Measurements from ENCODE around the gene UVSSA.
A peak's percentile ranks its signal among the peaks of the same experiment; 100 is the strongest.

The UVSSA gene

DNA sequence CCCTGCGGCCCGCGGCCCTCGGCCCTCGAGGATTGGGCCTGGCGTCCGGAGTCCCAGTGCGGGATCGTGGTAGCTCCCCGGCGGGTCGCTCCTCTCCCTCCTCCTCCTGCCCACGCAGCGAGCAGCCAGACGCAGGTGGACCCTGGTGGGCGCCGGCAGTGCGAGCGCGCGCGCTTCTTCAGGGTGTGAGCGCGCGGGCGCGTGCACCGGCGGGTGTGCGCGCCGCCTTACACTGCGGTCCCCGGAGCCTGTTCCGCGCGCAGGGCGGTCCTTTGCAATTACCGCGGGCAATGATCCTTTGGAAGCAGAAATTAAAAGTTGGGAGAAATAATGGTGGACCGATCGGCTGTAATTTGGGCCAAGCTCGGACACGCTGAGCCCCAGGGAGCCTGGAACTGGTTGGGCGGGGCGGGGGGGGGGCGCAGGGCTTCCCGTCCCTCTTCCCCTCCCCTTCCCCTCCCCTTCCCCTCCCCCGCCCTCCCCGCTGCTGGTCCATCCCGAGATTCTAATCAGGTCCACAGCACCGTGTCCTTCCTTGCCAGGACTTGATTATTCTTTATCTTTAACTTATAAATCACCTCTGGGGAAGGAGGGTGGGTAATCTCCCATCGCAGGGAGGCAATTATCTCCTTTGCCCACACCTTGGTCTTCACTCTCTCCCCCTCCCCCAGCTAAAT lies 60.8 kb downstream of the UVSSA start:
- no peak for DNase-seq (ENCODE audit: low spot score)

DNA sequence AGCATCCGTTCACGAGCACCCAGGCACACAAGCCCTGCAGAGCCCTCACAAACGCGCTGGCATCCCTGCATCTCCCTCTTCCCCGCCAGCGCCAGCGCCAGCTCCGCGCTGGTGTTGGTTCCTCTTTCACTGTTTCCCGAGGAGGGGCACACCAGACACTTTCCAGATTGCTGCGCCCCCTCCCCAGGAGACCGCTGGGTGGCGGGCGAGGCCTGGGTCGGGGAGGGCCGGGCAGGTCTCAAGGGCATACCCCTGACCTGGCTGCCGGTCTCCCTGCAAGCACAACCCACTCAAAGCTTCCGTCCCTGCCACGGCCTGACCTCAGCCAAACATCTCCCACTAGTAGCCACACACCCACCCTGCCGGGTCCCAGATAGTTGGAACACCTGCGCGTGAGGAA lies 61.4 kb downstream of the UVSSA start:
- no peak for DNase-seq (ENCODE audit: low spot score)

DNA sequence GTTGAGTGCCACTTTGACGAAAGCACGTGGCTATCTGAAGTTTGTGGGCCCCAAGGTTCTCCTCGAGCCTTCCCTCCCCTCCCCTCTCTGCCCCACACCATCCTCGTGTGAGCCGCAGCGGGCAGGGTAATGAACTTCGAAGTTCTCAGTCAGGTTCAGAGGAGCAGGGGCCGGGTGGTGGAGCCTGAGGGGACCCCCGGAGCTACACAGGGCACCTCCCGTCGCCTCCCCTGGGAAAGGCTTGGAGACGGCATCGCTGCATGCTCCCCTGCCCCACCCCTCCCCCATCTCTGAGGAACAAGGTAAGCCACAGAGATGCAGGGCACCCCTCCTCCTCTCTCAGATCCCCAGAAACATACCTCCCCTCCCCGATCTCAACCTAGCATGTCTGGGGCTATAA lies 62.1 kb downstream of the UVSSA start:
- no peak for DNase-seq (ENCODE audit: low spot score)

DNA sequence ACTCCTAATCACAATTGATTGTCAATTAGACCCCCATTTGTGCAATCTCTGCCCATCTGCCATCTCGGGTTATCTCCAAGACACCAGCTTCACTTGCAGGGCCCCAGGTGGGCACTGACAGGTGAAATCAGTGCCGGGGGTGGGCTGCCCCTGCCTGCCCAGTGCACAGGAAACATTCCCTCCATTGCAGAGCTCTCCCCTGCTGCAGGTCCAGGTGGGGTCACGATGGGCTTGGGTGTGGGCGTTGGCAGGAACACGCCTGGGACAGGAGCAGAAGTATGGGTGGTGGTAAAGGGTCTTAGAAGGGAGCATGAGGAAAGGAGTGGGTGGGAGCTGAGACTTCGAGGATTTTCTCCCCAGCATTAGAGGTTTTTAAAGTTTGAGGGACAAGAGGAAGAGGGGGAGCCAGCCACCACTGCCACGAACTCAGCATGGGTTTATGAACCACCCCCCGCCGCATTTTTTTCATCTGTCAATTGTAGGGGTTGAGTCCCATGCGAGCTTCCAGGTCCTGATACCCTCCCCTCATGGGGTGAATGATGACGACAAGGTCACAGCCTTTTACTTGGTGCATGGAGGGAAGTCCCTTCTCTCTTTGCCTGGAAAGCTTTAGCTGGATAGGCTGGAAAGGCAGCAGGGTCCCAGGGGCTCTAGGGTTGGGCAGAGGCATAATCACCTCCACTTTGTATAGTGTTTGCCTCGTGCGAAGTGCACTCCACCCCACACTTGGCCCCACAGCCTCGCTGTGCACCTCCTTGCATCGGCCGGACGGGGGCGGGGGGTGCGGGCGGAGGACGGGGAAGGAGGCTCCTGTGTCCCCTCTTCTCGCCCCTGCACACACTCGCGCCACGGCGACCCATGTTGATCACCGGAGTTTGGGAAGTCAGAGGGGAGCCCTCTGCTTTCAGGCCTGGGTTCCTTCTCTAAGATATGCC lies 62.8 kb downstream of the UVSSA start:
- no peak for DNase-seq (ENCODE audit: low spot score)

DNA sequence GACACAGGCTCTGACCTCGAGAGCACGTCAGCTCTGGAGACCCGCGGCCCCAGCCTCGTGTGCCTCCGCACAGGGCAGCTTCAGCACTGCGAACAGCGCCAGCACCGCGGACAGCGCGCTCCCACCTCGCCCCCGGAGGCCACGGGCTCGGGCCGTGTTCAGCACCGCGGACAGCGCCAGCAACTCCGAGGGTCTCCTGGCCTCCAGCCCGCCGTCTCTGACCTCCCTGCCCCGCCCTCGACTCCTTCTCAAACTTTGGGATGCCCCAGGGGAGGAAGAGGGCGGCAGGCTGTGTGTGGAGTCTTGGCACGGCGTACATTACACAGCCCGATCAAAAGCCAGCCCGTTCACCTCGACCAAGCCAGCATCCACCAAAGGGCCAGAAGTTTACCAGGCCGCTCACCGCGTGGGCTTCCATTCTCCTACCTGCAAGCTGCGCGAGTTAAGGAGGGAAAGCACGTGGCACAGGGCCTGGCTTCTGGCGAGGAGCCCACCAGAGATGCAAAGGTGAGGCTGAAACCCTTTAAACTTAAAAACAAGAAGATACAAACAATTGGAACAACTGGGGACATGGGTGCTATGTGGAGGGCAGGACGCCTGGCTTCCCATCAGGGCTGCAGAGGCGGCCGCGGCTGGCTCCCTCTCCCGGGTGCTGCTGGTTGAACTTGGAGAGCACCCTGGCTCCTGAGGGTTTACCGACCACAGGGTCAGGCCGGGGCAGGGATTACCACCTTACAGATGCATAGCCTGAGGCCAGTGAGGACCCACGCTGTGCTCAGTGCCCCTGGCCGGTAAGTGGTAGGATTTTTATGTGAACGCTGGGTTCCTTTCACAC lies 63.7 kb downstream of the UVSSA start:
- DNase-seq (ENCODE audit: low spot score) = peak; percentile 18

DNA sequence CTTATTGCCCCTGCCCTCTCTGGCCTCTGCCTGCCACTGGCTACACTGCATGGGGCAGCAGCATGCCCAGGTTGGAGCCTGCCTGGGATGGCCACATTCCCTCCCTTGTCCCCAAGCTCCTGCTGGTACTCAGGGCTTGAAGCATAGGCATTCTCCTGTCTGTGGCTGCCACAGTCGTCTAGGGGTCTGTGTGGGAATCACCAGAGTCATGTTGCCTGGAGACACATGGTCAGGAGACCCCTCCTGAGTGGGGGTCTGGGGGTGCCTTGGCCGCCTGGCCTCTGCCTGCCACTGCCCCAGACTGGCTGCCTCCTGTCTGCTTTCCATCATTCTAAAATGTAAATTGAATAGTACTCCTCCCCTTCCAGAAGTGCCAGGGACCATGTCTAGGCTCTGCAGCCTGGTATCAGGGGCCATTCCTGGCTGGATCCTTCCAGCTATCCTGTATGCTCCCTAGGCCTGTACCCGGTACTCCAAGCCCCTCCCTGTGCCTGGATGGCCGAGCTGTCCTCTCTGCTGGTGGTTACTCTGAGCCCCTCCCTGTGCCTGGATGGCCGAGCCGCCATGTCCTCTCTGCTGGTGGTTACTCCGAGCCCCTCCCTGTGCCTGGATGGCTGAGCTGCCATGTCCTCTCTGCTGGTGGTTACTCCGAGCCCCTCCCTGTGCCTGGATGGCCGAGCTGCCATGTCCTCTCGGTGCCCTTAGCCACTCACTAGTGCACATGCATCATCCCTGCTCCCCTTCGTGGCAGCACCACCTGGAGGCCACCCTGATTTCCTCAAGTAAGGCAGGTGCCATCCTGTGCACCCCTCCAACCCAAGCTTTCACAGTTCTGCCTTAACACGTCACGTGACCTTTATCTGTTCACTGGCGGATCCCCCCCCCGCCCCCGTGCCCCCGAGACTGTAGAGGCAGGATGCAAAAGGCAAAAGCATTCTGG lies 64.7 kb downstream of the UVSSA start:
- DNase-seq (ENCODE audit: low spot score) = no peak

- no peak for DNase-seq (ENCODE audit: low spot score)
Measured at GRCh38 chr4:1412376-1413203, 65.6 kb downstream of the UVSSA start.

DNA sequence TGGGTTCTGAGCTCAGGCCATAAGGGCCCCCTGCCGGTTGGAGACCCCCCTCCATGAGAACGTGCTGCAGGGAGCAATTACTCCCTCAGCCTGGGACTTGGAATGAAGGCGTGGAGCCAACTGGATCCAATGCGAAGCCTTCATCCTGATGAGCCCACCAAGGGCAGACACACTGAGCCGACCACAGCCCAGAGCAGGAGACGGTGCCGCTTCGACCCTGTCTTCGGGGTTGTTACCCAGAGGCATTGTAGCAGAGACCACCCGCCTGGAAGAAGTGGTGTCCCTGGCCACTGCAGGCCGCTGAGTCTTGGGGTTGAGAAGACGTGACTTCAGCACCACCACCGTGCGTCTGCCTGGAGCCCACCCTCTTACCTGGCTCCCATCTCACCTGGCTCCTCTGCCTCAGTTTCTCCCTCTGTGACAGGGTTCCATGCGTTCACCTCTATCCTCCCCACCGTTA lies 66.2 kb downstream of the UVSSA start:
- DNase-seq (ENCODE audit: low spot score) = no peak

GRCh38 chr4:1413687-1414479 lies 66.9 kb downstream of the UVSSA start:
- DNase-seq (ENCODE audit: low spot score) = no peak

GRCh38 chr4:1414831-1415680 lies 68.0 kb downstream of the UVSSA start:
- no peak for DNase-seq (ENCODE audit: low spot score)

DNA sequence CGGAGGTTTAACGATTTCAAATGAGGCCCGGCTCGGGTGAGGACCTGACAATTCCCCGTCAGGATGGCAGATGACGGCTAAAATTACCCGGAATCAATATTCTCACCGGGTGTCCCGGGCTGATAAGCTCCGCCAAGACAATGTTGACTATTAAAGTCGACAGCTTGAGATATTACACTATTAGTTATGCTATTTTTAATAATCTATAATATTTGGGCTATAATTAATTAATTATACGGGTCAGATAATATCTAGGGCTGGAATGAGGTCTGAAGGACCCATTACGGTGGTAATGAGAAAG lies 68.6 kb downstream of the UVSSA start:
- DNase-seq (ENCODE audit: low spot score) = no peak

GRCh38 chr4:1416051-1416947 lies 69.3 kb downstream of the UVSSA start:
- no peak for DNase-seq (ENCODE audit: low spot score)

DNA sequence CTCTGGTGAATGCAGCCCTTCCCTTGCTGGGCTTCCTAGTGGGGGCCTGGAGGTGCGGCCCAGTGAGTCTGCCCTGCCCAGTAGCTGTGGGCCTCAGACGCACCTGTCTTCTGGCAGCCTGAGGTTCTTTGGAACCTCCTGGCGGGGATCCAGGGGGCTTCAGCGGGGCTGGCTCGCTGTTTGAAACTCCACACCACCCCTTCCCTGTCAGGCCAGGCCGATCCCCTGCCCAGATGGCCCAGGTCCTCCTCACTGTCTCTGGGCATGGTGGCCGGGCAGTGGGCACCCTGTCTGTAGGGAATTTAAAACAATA lies 69.9 kb downstream of the UVSSA start:
- no peak for DNase-seq (ENCODE audit: low spot score)

DNA sequence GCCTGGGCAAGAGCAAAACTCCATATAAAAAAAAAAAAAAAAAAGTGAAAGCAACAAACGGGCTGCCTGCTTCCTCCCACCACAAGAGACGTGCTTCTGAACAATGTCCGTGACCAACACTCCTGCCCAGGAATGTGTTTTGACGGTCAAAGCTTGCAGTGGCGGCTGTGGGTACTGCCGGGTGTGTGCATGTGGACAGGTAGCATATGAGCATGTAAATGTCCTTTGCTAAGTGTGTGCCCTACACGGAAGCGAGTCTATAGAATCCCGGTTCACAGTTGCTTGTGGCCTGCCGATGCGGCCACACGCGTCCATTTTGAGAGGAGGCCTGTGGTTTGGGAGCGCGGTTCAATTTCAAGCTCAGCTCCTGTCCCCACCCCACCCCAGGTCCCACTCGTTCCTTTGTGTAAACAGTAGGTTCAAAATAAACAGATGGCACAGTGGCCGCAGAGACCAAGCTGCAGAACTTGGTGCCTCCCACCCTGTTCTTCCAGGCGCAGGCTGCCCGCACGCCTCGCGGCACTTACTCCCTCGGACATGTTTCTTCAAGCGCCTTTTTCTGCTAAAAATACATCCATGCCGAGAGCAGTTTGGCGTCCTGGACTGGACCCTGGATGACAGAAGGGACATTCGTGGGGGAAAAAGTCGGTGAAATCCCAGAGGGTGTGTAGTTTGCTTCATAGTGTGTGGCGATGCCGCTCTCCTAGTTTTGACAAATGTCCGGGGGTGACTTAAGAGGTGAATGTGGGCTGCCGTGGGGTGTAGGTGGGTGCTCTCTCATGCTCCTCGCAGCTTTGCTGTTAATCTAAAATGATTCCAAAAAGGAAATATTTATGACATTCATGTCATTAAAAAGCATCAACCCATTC lies 70.7 kb downstream of the UVSSA start:
- DNase-seq (ENCODE audit: low spot score) = no peak

- no peak for DNase-seq (ENCODE audit: low spot score)
Measured at GRCh38 chr4:1418494-1419285, 71.7 kb downstream of the UVSSA start.

DNA sequence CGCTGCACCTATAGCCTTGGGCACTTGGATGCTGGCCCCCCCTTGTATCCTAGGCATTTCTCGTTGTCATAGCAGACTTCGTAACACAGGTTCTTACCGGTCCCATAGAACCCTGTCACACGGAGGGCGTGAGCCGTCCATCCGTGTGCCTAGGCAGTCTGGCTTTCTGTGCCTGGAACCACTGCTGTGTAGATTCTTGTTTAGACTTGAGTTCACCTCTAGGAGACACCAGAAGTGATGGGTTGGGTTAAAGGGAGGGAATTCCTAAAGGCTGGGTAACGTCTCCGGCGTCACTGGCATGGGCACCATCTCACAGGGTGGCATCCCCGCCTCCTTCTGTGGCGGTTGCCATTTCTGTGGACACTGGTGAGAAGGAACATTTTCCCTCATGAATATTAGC lies 72.7 kb downstream of the UVSSA start:
- no peak for DNase-seq (ENCODE audit: low spot score)
